ENCODE measurements around the gene MIER2.

Gene MIER2

GRCh38 chr19:306151-306900 lies 38.3 kb downstream of the MIER2 start:
- DNase-seq = no peak

GRCh38 chr19:305240-306150 lies 39.1 kb downstream of the MIER2 start:
- DNase-seq = no peak

- DNase-seq = no peak
Measured at GRCh38 chr19:296476-297225, 47.9 kb downstream of the MIER2 start.

GRCh38 chr19:295687-296370 lies 48.8 kb downstream of the MIER2 start:
- no peak for DNase-seq

GRCh38 chr19:294946-295686 lies 49.5 kb downstream of the MIER2 start:
- DNase-seq = peak; percentile 18

- no peak for DNase-seq
Measured at GRCh38 chr19:294341-294945, 50.2 kb downstream of the MIER2 start.

- DNase-seq = no peak
Measured at GRCh38 chr19:293436-294110, 51.0 kb downstream of the MIER2 start.

GRCh38 chr19:292951-293350 lies 51.6 kb downstream of the MIER2 start:
- DNase-seq = no peak

- DNase-seq = no peak
Measured at GRCh38 chr19:292281-292884, 52.2 kb downstream of the MIER2 start.

- no peak for DNase-seq
Measured at GRCh38 chr19:291561-292280, 52.9 kb downstream of the MIER2 start.

- DNase-seq = no peak
Measured at GRCh38 chr19:291006-291521, 53.5 kb downstream of the MIER2 start, which contains the start of gene PLPP2. Gene PLPP2, minus strand, starts transcription at chr19:291403. Its CDS starts 67 bp downstream, at chr19:291336.

GRCh38 chr19:290372-291005 lies 54.1 kb downstream of the MIER2 start:
- no peak for DNase-seq

- peak; percentile 22 for DNase-seq
Measured at GRCh38 chr19:289651-290371, 54.8 kb downstream of the MIER2 start.

GRCh38 chr19:288911-289310 lies 55.7 kb downstream of the MIER2 start:
- DNase-seq = no peak

GRCh38 chr19:287381-287871 lies 57.2 kb downstream of the MIER2 start:
- no peak for DNase-seq

- no peak for DNase-seq
Measured at GRCh38 chr19:283395-283794, 61.2 kb downstream of the MIER2 start.

- no peak for DNase-seq
Measured at GRCh38 chr19:282501-282900, 62.1 kb downstream of the MIER2 start.

- no peak for DNase-seq
Measured at GRCh38 chr19:281992-282391, 62.6 kb downstream of the MIER2 start.

All from CD4-positive, alpha-beta T cell treated with Interferon gamma for 1 hour (primary cell).